Measurements from ENCODE around the gene BCL11A. TPM values are rescaled to one million over a fixed set of nuclear protein-coding genes. Genes with fewer than 3 reads are reported as not detected.

BCL11A gene
- polyA plus RNA-seq, 2 of the 4 experiments (the other 2 are of a cell fraction) = 0.12 to 0.13 TPM

DNA sequence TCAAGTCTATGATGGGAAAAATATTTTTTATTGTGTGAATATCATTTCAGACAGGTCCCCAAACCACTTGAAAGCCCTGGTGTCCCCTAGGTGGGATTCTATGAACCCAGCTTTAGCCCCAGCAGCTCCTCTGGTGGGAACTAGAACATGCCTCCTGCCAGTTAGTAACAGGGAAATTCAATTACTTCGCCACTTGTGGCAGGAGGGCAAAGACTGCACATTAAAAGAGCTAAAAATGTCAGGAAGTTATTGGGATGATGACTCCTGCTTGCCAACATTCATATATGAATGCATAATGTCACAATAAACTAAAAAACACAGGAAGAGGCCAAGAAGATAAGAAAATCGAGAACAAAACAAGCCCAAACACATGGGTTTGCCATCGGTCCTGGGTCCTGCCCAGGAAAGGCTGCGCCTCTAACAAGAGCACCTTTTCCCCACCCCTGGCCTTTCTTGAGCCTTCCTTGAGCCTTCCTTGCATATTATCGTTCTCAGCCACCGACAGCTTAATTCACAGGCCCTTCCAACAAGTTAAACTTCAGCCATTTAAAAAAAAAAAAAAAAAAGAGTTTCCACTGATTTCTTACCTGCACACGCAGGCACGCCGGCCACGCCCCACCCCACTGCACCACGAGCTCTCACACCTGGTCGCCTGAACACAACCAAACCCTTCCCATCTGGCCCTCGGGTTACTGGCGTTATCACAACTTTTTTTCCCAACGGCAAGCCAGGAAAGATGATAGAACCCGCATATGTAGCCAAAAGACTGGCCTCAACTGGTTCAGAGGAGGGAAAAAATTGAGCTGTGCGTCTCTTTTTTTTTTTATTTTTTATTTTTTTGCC, 23.4 kb downstream of the BCL11A start:
- DNase-seq (ENCODE audit: low read depth in 1 of 2, low spot score in 1 of 2) (no peak), ATAC-seq (no peak), FAIRE-seq (no peak)
- Histone ChIP-seq H3K4me1 (peaks cover 11% of the 10 kb centered on the region), H3K4me3 (no peak overlapping the region), H3K27ac (no peak overlapping the region), H3K9me3 (no peaks in the 10 kb centered on the region), H3K4me2 (no peak overlapping the region)
- CTCF ChIA-PET = interaction anchor here (2.6 kb wide), 1 partner anchor 52 kb away, joined by 9 read pairs; no protein-coding TSS in a partner anchor
- POLR2A ChIA-PET = no interaction called here
- 53% methylated on average over 17 of the region's 17 CpGs for WGBS (ENCODE audit: missing lambda C conversion rate)
- no peak for TF ChIP-seq REST (IDR thresholded peaks at IDR 0.05)
- no peak for TF ChIP-seq GATA3 (IDR thresholded peaks at IDR 0.05; ENCODE audit: borderline replicate concordance)
- no peak for TF ChIP-seq FOSL2 (IDR thresholded peaks at IDR 0.05)
- TF ChIP-seq FOSL2 (CRISPR knock-in tag; IDR thresholded peaks at IDR 0.05) = no peak
- TF ChIP-seq RCOR1 (IDR thresholded peaks at IDR 0.05; ENCODE audit: low read depth, low read length) = no peak
- TF ChIP-seq, protein P1, sequence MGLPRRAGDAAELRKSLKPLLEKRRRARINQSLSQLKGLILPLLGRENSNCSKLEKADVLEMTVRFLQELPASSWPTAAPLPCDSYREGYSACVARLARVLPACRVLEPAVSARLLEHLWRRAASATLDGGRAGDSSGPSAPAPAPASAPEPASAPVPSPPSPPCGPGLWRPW (IDR thresholded peaks at IDR 0.05) = no peak
- no peak for TF ChIP-seq EHMT2 (IDR thresholded peaks at IDR 0.05; ENCODE audit: low read depth)
- no peak for TF ChIP-seq ZSCAN20 (CRISPR knock-in tag; IDR thresholded peaks at IDR 0.05)
- no peak for TF ChIP-seq KDM5A (IDR thresholded peaks at IDR 0.05)
- no peak for TF ChIP-seq CEBPB (IDR thresholded peaks at IDR 0.05)
- TF ChIP-seq, protein P2, sequence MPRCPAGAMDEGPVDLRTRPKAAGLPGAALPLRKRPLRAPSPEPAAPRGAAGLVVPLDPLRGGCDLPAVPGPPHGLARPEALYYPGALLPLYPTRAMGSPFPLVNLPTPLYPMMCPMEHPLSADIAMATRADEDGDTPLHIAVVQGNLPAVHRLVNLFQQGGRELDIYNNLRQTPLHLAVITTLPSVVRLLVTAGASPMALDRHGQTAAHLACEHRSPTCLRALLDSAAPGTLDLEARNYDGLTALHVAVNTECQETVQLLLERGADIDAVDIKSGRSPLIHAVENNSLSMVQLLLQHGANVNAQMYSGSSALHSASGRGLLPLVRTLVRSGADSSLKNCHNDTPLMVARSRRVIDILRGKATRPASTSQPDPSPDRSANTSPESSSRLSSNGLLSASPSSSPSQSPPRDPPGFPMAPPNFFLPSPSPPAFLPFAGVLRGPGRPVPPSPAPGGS (IDR thresholded peaks at IDR 0.05) = no peak
- TF ChIP-seq MAX (IDR thresholded peaks at IDR 0.05) = no peak
- TF ChIP-seq MAZ (IDR thresholded peaks at IDR 0.05; ENCODE audit: borderline replicate concordance, low read depth, low read length) = no peak
- TF ChIP-seq RAD21 (conservative IDR thresholded peaks at IDR 0.05 in 1 of 2, IDR thresholded peaks at IDR 0.05 in 1 of 2) = no peak
- TF ChIP-seq BHLHE40 (IDR thresholded peaks at IDR 0.05; ENCODE audit: low read depth, low read length) = no peak
- TF ChIP-seq, protein P3, sequence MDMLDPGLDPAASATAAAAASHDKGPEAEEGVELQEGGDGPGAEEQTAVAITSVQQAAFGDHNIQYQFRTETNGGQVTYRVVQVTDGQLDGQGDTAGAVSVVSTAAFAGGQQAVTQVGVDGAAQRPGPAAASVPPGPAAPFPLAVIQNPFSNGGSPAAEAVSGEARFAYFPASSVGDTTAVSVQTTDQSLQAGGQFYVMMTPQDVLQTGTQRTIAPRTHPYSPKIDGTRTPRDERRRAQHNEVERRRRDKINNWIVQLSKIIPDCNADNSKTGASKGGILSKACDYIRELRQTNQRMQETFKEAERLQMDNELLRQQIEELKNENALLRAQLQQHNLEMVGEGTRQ (IDR thresholded peaks at IDR 0.05) = no peak

DNA sequence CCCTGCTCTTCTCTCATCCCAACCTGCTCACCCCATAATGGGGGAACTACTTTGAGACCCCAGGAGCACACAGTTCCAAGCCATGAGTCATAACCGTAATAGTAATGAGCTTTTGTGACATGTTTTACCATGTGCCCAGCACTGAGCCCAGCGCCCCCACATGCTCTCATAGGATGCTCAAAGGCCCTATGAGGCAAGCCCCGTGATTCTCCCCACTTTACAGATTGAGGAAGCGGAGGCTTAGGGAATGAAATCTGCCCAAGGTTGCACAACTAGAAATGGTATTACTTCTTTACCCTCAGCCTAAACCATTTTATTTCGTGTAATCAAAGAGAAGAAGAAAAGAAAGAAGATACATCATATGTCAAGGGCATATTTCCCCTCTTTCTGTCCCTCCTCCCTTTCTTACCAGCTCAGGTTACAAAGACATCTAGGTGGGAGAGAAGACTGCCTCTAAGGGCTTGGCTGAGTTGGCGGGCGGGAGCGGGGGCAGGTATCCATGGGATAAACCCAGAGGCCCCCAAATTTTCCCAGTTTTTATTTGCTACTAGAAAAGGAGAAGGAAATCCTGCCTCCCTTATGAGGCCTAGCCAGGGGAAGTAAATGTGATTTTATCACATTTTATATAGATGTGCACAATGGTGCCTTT, 24.2 kb downstream of the BCL11A start:
- ChIA-PET POLR2A (no interaction called here), CTCF (interaction anchor here (2.6 kb wide), 1 partner anchor 52 kb away, joined by 9 read pairs; no protein-coding TSS in a partner anchor)
- no peak for DNase-seq (ENCODE audit: low read depth in 1 of 2, low spot score in 1 of 2)
- peaks cover 11% of the 10 kb centered on the region for H3K4me1 ChIP-seq
- no peak for ATAC-seq
- FAIRE-seq = no peak
- TF ChIP-seq RNF2 (IDR thresholded peaks at IDR 0.05; ENCODE audit: borderline replicate concordance, low read depth) = no peak
- no peak for TF ChIP-seq ESRRA (IDR thresholded peaks at IDR 0.05; ENCODE audit: borderline replicate concordance, low read length)
- no peak for TF ChIP-seq ZFP36 (IDR thresholded peaks at IDR 0.05; ENCODE audit: borderline replicate concordance, partially characterized antibody)
- TF ChIP-seq, protein P3 (IDR thresholded peaks at IDR 0.05) = no peak
- TF ChIP-seq RFX5 (IDR thresholded peaks at IDR 0.05) = no peak
- TF ChIP-seq, protein P4, sequence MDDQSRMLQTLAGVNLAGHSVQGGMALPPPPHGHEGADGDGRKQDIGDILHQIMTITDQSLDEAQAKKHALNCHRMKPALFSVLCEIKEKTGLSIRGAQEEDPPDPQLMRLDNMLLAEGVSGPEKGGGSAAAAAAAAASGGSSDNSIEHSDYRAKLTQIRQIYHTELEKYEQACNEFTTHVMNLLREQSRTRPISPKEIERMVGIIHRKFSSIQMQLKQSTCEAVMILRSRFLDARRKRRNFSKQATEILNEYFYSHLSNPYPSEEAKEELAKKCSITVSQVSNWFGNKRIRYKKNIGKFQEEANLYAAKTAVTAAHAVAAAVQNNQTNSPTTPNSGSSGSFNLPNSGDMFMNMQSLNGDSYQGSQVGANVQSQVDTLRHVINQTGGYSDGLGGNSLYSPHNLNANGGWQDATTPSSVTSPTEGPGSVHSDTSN (IDR thresholded peaks at IDR 0.05) = no peak
- no peak for TF ChIP-seq EHF (CRISPR knock-in tag; IDR thresholded peaks at IDR 0.05)
- no peak for TF ChIP-seq BHLHE40 (IDR thresholded peaks at IDR 0.05; ENCODE audit: low read depth, low read length)
- TF ChIP-seq HOXB13 (CRISPR knock-in tag; IDR thresholded peaks at IDR 0.05; ENCODE audit: low read depth) = no peak
- no peak for TF ChIP-seq HOXB5 (CRISPR knock-in tag; IDR thresholded peaks at IDR 0.05)
- no peak for TF ChIP-seq MAX (IDR thresholded peaks at IDR 0.05)
- no peak overlapping the region for H3K4me2 ChIP-seq
- WGBS (ENCODE audit: missing lambda C conversion rate) = 56% methylated on average over 8 of the region's 8 CpGs
- no peak overlapping the region for H3K4me3 ChIP-seq
- no peak overlapping the region for H3K27ac ChIP-seq
- no peaks in the 10 kb centered on the region for H3K9me3 ChIP-seq
